ENCODE results near the gene GRIP1.

Gene GRIP1

GRCh38 chr12:66678338-66679275 lies at the start of gene GRIP1:
Gene GRIP1 (minus strand): TSS chr12:66679076. CDS start chr12:66678904, 172 bp downstream.
- DNase-seq = peak; percentile 75

DNA sequence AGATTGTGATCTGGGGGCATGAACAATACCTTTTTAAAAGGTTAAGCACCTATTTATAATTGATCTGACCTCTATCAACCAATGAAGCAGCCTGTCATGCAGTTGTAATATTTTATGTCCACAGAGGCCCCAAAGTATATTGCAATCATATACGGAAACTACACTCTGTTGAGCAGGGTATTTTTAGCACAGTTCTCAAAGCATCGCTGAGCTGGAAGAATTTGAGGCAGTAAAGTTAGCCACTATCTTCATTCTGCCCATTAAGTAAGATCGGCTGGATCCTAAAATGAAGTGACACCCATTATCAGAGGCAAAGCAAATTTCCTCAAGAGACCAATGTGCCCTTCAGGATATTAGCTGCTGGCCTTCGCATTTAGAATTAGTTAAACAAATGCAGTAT lies 47.7 kb upstream of the GRIP1 start:
- DNase-seq = peak; percentile 73

DNA sequence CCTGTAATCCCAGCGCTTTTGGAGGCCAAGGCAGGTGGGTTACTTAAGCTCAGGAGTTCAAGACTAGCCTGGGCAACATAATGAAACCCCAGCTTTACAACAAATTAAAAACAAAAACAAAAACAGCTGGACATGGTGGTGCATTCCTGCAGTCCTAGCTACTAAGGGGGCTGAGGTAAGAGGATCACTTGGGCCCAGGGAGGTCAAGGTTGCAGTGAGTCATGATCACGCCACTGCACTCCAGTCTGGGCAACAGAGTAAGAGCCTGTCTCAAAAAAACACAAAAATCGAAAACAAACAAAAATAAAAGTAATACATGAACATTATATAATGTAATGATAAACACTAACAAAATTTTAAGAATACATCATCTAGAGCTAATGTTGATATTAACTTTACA lies 46.2 kb upstream of the GRIP1 start:
- DNase-seq = no peak

DNA sequence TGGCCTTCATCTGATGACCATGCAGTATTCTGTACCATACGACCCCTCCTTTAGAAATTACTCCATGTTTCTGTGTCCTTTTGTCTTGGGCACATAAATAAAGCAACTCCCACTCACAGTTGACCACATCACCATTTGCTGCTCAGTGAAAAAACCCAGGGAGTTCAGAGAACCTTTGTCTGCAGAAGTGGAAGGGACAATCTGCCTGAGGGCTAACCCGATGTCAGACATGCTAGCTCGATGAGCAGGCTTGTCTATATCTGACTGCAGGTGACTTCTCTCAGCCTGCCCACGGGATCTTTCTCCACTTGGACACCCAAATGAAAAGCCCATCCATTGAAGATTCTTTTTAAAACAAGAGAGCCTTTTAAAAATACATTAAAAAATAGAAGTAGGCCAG lies 45.7 kb upstream of the GRIP1 start:
- DNase-seq = no peak

- DNase-seq = no peak
Observed at GRCh38 chr12:66724026-66724425, 45.1 kb upstream of the GRIP1 start.

DNA sequence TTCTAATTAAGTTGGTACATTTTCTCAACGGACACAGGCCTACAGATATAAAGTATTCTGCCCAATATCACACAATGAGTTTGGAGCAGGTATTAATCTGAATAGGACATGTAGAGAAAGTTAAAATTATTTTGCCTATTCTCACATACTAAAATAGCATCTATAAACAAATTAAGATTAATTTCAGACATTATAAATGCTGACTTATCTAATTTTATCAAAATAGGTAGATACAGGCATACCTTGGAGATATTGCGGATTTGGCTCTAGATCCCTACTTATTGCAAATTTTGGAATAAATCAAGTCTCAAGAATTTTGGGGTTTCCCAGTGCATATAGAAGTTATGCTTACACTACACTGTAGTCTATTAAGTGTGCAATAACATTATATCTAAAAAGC lies 41.0 kb upstream of the GRIP1 start:
- no peak for DNase-seq

DNA sequence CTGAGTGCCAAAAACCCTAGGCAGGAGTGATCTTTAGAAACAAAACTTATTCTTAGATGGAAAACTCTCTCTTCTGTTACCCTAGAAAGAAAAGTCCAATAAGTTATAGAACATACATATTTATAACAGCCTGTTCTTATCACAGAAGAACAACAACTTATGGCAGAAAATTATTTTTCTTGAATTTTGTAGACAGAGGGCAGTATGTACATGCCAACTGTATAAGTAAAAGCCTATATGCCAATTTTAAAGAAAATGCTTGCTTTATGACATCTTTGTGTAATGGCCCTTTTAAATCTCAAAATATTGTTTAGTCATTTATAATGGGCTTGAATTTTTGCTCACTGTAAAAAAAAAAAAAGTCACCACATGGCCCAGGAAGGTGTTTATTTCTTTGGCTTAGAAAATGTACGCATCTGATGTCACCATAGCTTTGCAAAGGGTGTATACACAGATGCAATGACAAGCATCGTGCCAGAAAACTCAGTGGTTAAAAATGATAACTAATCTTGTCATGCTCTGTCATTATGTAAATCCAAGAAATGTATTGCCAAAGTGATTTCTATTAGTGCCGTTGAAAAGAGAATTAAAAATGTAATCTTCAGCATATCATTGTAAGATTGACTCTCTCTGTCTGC lies 38.3 kb upstream of the GRIP1 start:
- DNase-seq = no peak

DNA sequence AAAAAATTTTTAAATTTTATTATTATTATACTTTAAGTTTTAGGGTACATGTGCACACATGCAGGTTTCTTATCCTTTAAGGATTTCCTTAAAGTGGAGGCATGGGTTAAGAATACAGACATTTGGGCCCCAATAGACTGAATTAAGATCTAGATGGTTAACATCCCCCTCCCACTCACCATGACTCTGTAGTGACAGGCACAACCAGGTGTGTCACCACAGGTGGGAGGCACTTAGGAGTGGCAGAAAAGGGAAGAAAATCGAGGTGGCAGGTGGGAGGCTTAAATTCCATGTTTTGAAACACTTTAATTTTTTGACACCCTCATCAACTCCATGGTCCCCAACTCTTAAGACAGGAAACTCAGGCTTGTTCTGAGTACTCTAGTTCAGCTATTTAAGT lies 37.6 kb upstream of the GRIP1 start:
- DNase-seq = no peak

DNA sequence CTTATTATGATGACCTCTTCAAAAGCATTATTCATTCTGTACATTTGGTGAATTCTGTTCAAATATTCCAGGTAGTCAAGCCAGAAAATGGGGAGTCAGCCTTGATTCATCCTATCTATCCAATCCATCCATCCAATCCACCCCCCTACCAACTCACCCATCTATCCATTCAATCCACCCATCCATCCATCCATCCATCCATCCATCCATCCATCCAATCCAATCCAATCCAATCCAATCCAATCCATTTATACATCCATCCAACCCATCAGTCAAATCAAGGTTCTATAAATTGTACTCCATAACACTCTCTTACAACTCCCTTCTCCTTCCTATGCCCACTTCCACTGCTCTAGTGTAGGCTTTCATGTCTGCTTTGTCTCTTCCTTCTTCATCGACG lies 35.8 kb upstream of the GRIP1 start:
- DNase-seq = no peak

GRCh38 chr12:66713984-66714383 lies 35.1 kb upstream of the GRIP1 start:
- DNase-seq = no peak

GRCh38 chr12:66709893-66710292 lies 31.0 kb upstream of the GRIP1 start:
- no peak for DNase-seq

DNA sequence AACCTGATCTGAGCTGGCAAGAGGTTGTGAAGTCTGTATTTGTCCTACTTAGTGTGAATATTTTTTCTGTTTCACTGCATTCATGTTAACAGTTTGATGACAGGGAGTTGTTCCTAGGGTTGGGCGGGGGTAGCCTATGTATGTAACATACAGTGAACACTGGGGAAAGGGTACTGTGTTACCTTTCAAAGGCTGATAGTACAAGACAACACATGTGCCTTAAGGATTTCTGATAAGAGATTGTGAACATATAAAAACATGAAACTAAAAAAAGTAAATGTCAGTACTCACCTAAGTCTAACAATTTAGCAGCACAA lies 30.5 kb upstream of the GRIP1 start:
- DNase-seq = no peak

DNA sequence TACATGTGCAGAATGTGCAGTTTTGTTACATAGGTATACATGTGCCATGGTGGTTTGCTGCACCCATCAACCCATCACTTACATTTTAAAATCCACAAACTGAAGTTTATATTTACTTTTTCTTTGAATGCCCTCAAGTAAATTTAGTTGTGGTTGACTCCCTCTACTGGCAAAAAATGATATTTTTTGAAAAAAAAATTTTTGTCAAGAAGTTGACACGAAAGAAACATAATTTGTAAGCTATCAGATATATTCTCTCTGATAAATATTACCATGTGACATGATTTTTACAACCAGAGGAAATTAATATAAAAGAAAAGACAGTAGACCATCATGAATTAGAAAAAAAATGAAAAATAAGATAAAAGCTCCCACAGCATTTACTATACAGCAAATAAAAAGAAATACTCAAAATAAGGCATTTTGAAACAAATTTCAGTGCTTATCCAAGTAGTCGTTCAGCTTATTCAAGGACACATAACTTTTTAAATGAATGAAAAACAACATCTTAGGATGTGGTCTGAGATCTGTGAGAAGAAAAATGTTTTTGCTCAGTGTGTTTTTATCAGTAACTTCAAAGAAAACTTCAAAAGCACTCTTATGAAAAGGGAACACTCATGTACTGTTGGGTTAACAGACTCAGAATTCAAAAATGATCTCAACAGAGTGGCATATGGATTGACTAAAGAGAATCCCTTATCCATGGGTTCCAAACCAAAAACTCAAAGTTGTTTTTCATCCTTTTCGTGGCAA lies 30.0 kb upstream of the GRIP1 start:
- DNase-seq = peak; percentile 74

- DNase-seq = no peak
Observed at GRCh38 chr12:66707002-66707697, 28.3 kb upstream of the GRIP1 start.

GRCh38 chr12:66699738-66700482 lies 21.0 kb upstream of the GRIP1 start:
- no peak for DNase-seq

DNA sequence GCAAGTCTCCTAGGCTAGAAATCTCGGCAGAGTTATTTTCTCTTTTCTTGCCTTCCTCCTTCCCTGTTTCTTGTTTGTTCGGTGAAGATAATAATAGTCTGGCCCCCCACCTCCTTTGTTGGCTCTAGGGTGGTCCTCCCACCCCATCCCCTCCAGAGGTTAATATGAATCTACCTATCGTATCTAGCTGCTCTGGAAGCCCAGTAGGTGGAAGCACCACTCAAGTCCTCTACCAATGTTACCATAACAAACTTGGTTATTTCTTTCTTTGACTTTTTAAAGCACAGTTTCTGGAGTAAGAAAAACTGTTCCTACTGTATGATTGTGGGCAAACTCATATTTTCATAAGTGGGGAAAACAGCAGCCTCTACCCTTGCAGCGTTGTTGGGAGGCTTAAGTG lies 19.7 kb upstream of the GRIP1 start:
- no peak for DNase-seq

- no peak for DNase-seq
Observed at GRCh38 chr12:66697404-66697803, 18.5 kb upstream of the GRIP1 start.

GRCh38 chr12:66694666-66695613 lies 16.1 kb upstream of the GRIP1 start:
- no peak for DNase-seq

GRCh38 chr12:66693901-66694513 lies 15.1 kb upstream of the GRIP1 start:
- peak; percentile 90 for DNase-seq

GRCh38 chr12:66692986-66693385 lies 14.1 kb upstream of the GRIP1 start:
- DNase-seq = no peak

DNA sequence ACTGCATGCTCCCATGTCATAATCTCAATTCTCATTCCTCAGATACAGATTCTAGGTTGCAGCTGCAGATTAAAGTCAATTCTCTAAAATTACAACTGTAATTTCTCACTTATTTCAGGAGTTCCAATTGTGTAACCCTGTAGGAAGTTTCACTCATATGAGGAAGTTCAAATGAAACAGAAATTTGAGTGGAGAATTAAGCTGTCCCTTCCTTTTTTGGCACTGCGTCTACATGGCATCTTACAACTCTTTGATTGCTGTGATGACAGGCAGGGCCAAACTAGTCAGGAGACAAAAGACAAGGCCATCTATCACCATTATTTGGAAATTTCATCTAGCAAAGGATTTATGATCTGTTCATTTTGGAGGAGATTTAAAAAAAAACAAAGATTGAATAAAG lies 13.3 kb upstream of the GRIP1 start:
- DNase-seq = no peak
